WTC11 (cell line): Measurements from ENCODE around the gene USP4. TPM values are rescaled to one million over a fixed set of nuclear protein-coding genes. Genes with fewer than 3 reads are reported as not detected.
"Not testable (repeated sequence)": the region's sequence is repeated elsewhere in the genome, so short reads cannot be mapped to it uniquely, and the experiment has no call there.

ENCODE experiments used
- ATAC-seq: fragments of 200-7000 bp; cut with Tn5 transposase; 2 replicates; pipeline ENCODE4 v1.10.0; 2021; ENCODE audit warnings: mild to moderate bottlenecking, moderate library complexity
- CTCF ChIA-PET: fragments of 300-600 bp; sonication (Branson Sonifier 250); formaldehyde crosslinking; loops from one replicate; lab custom pipeline; 2021; ENCODE audit warnings: antibody characterized with exemption; lab: Charles Lee
- POLR2A ChIA-PET: fragments of 350-600 bp; sonication (Branson Sonifier 250); formaldehyde crosslinking; loops from one replicate; lab custom pipeline; 2021; ENCODE audit warnings: antibody characterized with exemption; lab: Charles Lee
- DNase-seq: peaks from one replicate; pipeline ENCODE4 v3.0.0; 2021; ENCODE audit warnings: low spot score
- H3K27ac Mint-ChIP-seq: 2 replicates; pipeline ENCODE4 v1.8.0; 2021; ENCODE audit warnings: mixed read lengths
- H3K27me3 Mint-ChIP-seq: 2 replicates; pipeline ENCODE4 v1.8.0; 2021; ENCODE audit warnings: low read depth, mild to moderate bottlenecking, moderate library complexity, mixed read lengths
- H3K36me3 Mint-ChIP-seq: 2 replicates; pipeline ENCODE4 v1.8.0; 2021; ENCODE audit warnings: mixed read lengths
- H3K4me1 Mint-ChIP-seq: 2 replicates; pipeline ENCODE4 v1.8.0; 2022; ENCODE audit warnings: mixed read lengths
- H3K4me3 Mint-ChIP-seq: 2 replicates; pipeline ENCODE4 v1.8.0; 2021; ENCODE audit warnings: mild to moderate bottlenecking, moderate library complexity, mixed read lengths
- H3K9me3 Mint-ChIP-seq: 2 replicates; pipeline ENCODE4 v1.8.0; 2021; ENCODE audit warnings: mixed read lengths
- E2F4 ChIP-seq: sonication (generic); formaldehyde crosslinking; IDR thresholded peaks from 2 replicates; pipeline ENCODE4 v1.8.1; 2022; ENCODE audit warnings: low read depth, mild to moderate bottlenecking, moderate library complexity, missing genetic modification reagents, borderline replicate concordance
- E2F5 ChIP-seq: sonication (generic); formaldehyde crosslinking; IDR thresholded peaks from 2 replicates; pipeline ENCODE4 v1.8.1; 2022; ENCODE audit warnings: mild to moderate bottlenecking, moderate library complexity, missing genetic modification reagents
- HMGA2 ChIP-seq: fragments of 250-450 bp; sonication (Bioruptor Pico); IDR thresholded peaks from 2 replicates; pipeline ENCODE4 v1.4.0; 2021; ENCODE audit warnings: mild to moderate bottlenecking, moderate library complexity
- IRF1 ChIP-seq: sonication (generic); formaldehyde crosslinking; IDR thresholded peaks from 2 replicates; pipeline ENCODE4 v1.8.0; 2023; ENCODE audit warnings: missing genetic modification reagents
- JAZF1 ChIP-seq: fragments of 250-450 bp; sonication (Bioruptor Pico); IDR thresholded peaks from 2 replicates; pipeline ENCODE4 v1.9.0; 2021; ENCODE audit warnings: moderate library complexity, mild to moderate bottlenecking, inconsistent platforms
- NFE2L1 ChIP-seq: sonication (generic); formaldehyde crosslinking; IDR thresholded peaks from 2 replicates; pipeline ENCODE4 v1.8.1; 2023; ENCODE audit warnings: missing genetic modification reagents
- NR2C2 ChIP-seq: sonication (generic); formaldehyde crosslinking; IDR thresholded peaks from 2 replicates; pipeline ENCODE4 v1.8.0; 2022; ENCODE audit warnings: mild to moderate bottlenecking, missing genetic modification reagents
- OVOL2 ChIP-seq: fragments of 250-450 bp; sonication (Bioruptor Pico); IDR thresholded peaks from 2 replicates; pipeline ENCODE4 v1.9.0; 2021; ENCODE audit warnings: mild to moderate bottlenecking, borderline replicate concordance
- SMAD4 ChIP-seq: sonication (generic); formaldehyde crosslinking; IDR thresholded peaks from 2 replicates; pipeline ENCODE4 v1.8.0; 2022; ENCODE audit warnings: mild to moderate bottlenecking, missing genetic modification reagents
- TEAD4 ChIP-seq: sonication (generic); formaldehyde crosslinking; IDR thresholded peaks from 2 replicates; pipeline ENCODE4 v1.8.0; 2022; ENCODE audit warnings: mild to moderate bottlenecking, missing genetic modification reagents
- USF1 ChIP-seq: sonication (generic); formaldehyde crosslinking; IDR thresholded peaks from 2 replicates; pipeline ENCODE4 v1.8.0; 2022; ENCODE audit warnings: mild to moderate bottlenecking, missing genetic modification reagents
- USF2 ChIP-seq: sonication (generic); formaldehyde crosslinking; IDR thresholded peaks from 2 replicates; pipeline ENCODE4 v1.8.1; 2023; ENCODE audit warnings: mild to moderate bottlenecking, missing genetic modification reagents, moderate library complexity
- ZMAT4 ChIP-seq: fragments of 250-450 bp; sonication (Bioruptor Pico); IDR thresholded peaks from 2 replicates; pipeline ENCODE4 v1.9.0; 2021; ENCODE audit warnings: mild to moderate bottlenecking
- ZNF425 ChIP-seq: fragments of 250-450 bp; sonication (Bioruptor Pico); conservative IDR thresholded peaks from 2 replicates; pipeline ENCODE4 v1.9.0; 2021; ENCODE audit warnings: mild to moderate bottlenecking
- total RNA-seq: library from RNA; stranded (reverse); gene quantifications from 3 replicates; pipeline ENCODE4 v1.2.3, GENCODE V29; 2021
- TF ChIP-seq, protein P1 (sequence below): sonication (generic); formaldehyde crosslinking; IDR thresholded peaks from 2 replicates; pipeline ENCODE4 v1.8.0; 2022; ENCODE audit warnings: mild to moderate bottlenecking, missing genetic modification reagents
- TF ChIP-seq, protein P2 (sequence below): sonication (generic); formaldehyde crosslinking; IDR thresholded peaks from 2 replicates; pipeline ENCODE4 v1.8.1; 2023; ENCODE audit warnings: mild to moderate bottlenecking, moderate library complexity, missing genetic modification reagents

The USP4 gene
- total RNA-seq, 1 experiment from 2014 or later, result 29.1 TPM

- TF ChIP-seq IRF1 (no peak), JAZF1 (no peak), HMGA2 (no peak; the same call in 1 of the 2 replicates), E2F4 (CRISPR knock-in tag) (no peak), NFE2L1 (CRISPR knock-in tag) (peak; percentile 39; the same call in 1 of the 2 replicates), NR2C2 (CRISPR knock-in tag) (no peak), SMAD4 (CRISPR knock-in tag) (no peak; the same call in 1 of the 2 replicates), USF2 (CRISPR knock-in tag) (peak; percentile 97), USF1 (CRISPR knock-in tag) (peak; percentile 97), ZMAT4 (no peak), OVOL2 (CRISPR knock-in tag) (no peak), ZNF425 (CRISPR knock-in tag) (no peak), TEAD4 (CRISPR knock-in tag) (0 out of 2 replicates have a peak, but pooled peaks have one; percentile 29)
These were observed 18.5 kb upstream of the USP4 start, which contains the start of gene GPX1 (continued) for GRCh38 chr3:49358217-49358883.

GRCh38 chr3:49357443-49358216, 17.8 kb upstream of the USP4 start:
- peak overlapping the region; percentile 95 for H3K4me3 Mint-ChIP-seq
- TF ChIP-seq, protein P1, sequence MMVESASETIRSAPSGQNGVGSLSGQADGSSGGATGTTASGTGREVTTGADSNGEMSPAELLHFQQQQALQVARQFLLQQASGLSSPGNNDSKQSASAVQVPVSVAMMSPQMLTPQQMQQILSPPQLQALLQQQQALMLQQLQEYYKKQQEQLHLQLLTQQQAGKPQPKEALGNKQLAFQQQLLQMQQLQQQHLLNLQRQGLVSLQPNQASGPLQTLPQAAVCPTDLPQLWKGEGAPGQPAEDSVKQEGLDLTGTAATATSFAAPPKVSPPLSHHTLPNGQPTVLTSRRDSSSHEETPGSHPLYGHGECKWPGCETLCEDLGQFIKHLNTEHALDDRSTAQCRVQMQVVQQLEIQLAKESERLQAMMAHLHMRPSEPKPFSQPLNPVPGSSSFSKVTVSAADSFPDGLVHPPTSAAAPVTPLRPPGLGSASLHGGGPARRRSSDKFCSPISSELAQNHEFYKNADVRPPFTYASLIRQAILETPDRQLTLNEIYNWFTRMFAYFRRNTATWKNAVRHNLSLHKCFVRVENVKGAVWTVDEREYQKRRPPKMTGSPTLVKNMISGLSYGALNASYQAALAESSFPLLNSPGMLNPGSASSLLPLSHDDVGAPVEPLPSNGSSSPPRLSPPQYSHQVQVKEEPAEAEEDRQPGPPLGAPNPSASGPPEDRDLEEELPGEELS (CRISPR knock-in tag), result 0 out of 2 replicates have a peak, but pooled peaks have one; percentile 3
- peak; percentile 41; the same call in 1 of the 2 replicates for TF ChIP-seq E2F5
- TF ChIP-seq, protein P2, sequence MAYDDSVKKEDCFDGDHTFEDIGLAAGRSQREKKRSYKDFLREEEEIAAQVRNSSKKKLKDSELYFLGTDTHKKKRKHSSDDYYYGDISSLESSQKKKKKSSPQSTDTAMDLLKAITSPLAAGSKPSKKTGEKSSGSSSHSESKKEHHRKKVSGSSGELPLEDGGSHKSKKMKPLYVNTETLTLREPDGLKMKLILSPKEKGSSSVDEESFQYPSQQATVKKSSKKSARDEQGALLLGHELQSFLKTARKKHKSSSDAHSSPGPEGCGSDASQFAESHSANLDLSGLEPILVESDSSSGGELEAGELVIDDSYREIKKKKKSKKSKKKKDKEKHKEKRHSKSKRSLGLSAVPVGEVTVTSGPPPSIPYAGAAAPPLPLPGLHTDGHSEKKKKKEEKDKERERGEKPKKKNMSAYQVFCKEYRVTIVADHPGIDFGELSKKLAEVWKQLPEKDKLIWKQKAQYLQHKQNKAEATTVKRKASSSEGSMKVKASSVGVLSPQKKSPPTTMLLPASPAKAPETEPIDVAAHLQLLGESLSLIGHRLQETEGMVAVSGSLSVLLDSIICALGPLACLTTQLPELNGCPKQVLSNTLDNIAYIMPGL (CRISPR knock-in tag), result 0 out of 2 replicates have a peak, but pooled peaks have one; percentile 20
- not testable (repeated sequence) for H3K27me3 Mint-ChIP-seq, H3K9me3 Mint-ChIP-seq
- ChIA-PET POLR2A (interaction anchor here (0.5 to 1.2 kb wide), 3 partner anchors 18 to 121 kb away, joined by 3 to 14 read pairs (median 4); partner anchors contain the start of gene USP4), CTCF (interaction anchor here (0.6 to 3.2 kb wide), 4 partner anchors 18 to 91 kb away, joined by 3 to 25 read pairs (median 3); partner anchors contain the start of gene USP4)
- peak overlapping the region; percentile 95 for H3K27ac Mint-ChIP-seq
- H3K4me1 Mint-ChIP-seq, result peaks cover 23% of the 10 kb centered on the region
- peak; percentile 57 for DNase-seq
- peaks cover 48% of the 10 kb centered on the region for H3K36me3 Mint-ChIP-seq
- ATAC-seq, result peak; percentile 1; the same call in 1 of the 2 replicates

DNA sequence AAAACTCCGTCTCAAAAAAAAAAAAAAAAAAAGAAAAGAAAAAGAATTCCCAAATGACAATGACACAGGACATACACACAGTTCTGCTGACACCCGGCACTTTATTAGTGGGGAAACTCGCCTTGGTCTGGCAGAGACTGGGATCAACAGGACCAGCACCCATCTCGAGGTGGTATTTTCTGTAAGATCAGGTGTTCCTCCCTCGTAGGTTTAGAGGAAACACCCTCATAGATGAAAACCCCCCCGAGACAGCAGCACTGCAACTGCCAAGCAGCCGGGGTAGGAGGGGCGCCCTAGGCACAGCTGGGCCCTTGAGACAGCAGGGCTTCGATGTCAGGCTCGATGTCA, 17.2 kb upstream of the USP4 start:
- not testable (repeated sequence) for ATAC-seq, H3K9me3 Mint-ChIP-seq, DNase-seq, H3K27me3 Mint-ChIP-seq
- ChIA-PET CTCF (interaction anchor here (0.6 to 3.2 kb wide), 3 partner anchors 17 to 92 kb away, joined by 3 to 25 read pairs (median 3); partner anchors contain the start of gene USP4), POLR2A (interaction anchor here (0.6 to 1.2 kb wide), 4 partner anchors 17 to 298 kb away, joined by 3 to 14 read pairs (median 6); partner anchors contain the start of gene USP4)
- Mint-ChIP-seq H3K4me3 (peak overlapping the region; percentile 95), H3K27ac (peak overlapping the region; percentile 95; the same call in 1 of the 2 replicates), H3K36me3 (peaks cover 42% of the 10 kb centered on the region), H3K4me1 (peaks cover 23% of the 10 kb centered on the region)
